Cardiac muscle cell (in vitro differentiated cells and primary cell): Measurements from ENCODE around the gene ALK. TPM values are rescaled to one million over a fixed set of nuclear protein-coding genes. Genes with fewer than 3 reads are reported as not detected.

Experiments used
- DNase-seq, 2 donors: peaks; one replicate each; pipeline versions ENCODE4 v3.0.0 to v3.0.0-alpha.2; 2010 to 2017; ENCODE audit warnings: low read depth in 1 of 2, low spot score in 1 of 2
- H3K27ac ChIP-seq: fragments of 200-600 bp; sonication (generic); 2 replicates; pipeline ENCODE4 v1.5.1; 2016
- H3K27me3 ChIP-seq: fragments of 200-600 bp; sonication (generic); 2 replicates; pipeline ENCODE4 v1.6.0; 2016; ENCODE audit warnings: control low read depth
- H3K36me3 ChIP-seq: fragments of 200-600 bp; sonication (generic); 2 replicates; pipeline ENCODE4 v1.5.1; 2016; ENCODE audit warnings: control low read depth
- H3K4me1 ChIP-seq: fragments of 200-600 bp; sonication (generic); 2 replicates; pipeline ENCODE4 v1.8.1; 2017; ENCODE audit warnings: low read depth, mild to moderate bottlenecking, mixed run types
- H3K4me3 ChIP-seq: fragments of 200-600 bp; sonication (generic); 2 replicates; pipeline ENCODE4 v1.5.1; 2016; ENCODE audit warnings: mild to moderate bottlenecking
- H3K9me3 ChIP-seq: fragments of 200-600 bp; sonication (generic); 2 replicates; pipeline ENCODE4 v1.5.1; 2017; ENCODE audit warnings: low read depth, mild to moderate bottlenecking, control low read depth
- polyA plus RNA-seq: library from polyadenylated mRNA; unstranded; fragments of >200 nt; fragmentation: Nextera tagmentation; extraction: Ambion mirVana; gene quantifications from 2 replicates; pipeline ENCODE4 v1.2.1, GENCODE V29; 2016
- total RNA-seq: library from RNA; depleted of rRNA; stranded (reverse); fragments of >200 nt; gene quantifications from 2 replicates; pipeline ENCODE4 v1.2.3, GENCODE V29; 2016
- TF ChIP-seq, protein P1 (sequence below): IDR thresholded peaks from 2 replicates; pipeline ENCODE4 v1.5.1; 2012; ENCODE audit warnings: low read depth, mild to moderate bottlenecking, low read length

Gene ALK
- total and polyA plus RNA-seq, 2 experiments from 2014 or later, result 1.8 to 4.3 TPM

DNA sequence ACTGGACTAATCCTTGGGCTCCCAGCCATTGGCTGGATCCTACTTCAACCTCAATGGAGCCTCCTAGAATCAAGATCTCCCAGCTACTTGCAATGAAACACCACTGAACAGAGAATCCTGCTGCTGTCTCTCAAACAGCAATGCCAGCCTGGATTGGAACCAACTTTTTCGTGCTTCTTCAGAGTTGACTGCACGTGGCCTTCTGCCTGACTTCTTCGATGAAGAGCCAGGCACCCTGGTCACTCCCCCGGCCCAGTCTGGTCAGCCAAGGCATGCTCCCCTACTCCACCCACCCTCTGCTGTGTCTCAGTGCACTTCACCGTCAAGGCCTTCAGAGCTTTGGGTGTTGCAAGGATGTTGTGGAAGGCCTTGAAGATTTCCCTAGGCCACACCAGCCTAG lies 657.5 kb downstream of the ALK start:
- Histone ChIP-seq H3K36me3 (no peaks in the 10 kb centered on the region), H3K9me3 (no peaks in the 10 kb centered on the region), H3K27ac (no peak overlapping the region), H3K4me3 (no peak overlapping the region), H3K4me1 (no peaks in the 10 kb centered on the region), H3K27me3 (no peaks in the 10 kb centered on the region)
- DNase-seq, result no peak
- TF ChIP-seq, protein P1, sequence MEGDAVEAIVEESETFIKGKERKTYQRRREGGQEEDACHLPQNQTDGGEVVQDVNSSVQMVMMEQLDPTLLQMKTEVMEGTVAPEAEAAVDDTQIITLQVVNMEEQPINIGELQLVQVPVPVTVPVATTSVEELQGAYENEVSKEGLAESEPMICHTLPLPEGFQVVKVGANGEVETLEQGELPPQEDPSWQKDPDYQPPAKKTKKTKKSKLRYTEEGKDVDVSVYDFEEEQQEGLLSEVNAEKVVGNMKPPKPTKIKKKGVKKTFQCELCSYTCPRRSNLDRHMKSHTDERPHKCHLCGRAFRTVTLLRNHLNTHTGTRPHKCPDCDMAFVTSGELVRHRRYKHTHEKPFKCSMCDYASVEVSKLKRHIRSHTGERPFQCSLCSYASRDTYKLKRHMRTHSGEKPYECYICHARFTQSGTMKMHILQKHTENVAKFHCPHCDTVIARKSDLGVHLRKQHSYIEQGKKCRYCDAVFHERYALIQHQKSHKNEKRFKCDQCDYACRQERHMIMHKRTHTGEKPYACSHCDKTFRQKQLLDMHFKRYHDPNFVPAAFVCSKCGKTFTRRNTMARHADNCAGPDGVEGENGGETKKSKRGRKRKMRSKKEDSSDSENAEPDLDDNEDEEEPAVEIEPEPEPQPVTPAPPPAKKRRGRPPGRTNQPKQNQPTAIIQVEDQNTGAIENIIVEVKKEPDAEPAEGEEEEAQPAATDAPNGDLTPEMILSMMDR, result no peak

DNA sequence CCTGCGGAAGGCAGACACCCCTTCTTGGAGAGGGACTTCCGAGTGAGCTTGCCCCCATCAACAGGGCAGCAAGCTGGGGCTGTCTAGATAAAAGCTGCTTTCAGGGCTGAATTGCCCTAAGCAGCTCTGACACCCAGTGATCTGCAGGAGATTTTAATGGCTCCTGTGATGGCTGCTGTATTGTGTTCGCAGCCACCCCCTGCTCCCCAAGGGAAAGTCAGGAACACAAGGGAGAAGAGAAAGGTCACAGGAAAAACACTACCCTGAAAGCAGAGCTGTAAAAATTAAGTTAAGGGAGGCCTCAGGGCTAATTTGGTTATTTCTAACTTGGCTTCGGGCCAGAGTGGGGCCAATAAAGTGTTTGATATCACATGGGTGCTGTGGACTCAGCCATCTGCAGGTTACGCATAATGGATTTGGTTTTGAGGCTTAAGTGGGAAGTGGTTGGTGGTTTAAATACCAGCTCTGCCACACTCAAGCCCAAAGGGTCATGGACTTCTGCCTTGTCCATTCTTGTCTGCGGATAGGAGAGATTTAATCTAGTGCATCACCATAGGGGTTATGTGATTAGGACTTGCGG lies 658.6 kb downstream of the ALK start:
- Histone ChIP-seq H3K27me3 (no peaks in the 10 kb centered on the region), H3K4me1 (no peaks in the 10 kb centered on the region), H3K36me3 (no peaks in the 10 kb centered on the region), H3K27ac (no peak overlapping the region), H3K4me3 (no peak overlapping the region), H3K9me3 (no peaks in the 10 kb centered on the region)
- TF ChIP-seq, protein P1, result no peak
- DNase-seq, result no peak

DNA sequence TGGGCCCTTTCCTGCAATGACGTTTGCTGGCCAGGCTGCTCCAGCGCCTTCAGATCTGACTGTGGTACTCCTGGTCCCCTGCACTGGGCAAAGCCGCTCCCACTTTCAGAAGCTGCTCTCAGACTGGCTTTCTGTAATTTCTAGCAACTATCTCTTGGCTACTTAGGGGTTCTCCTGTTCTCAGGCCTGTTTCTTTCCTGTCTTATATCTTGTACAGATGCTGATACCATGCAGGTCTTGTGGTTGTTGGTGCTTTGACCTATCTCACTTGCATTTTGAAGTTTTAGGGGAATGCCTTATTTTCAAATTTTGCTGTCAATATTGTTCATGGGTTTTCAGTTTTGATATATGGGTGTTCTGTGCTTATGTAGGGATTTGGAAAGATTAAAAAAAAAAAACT lies 660.4 kb downstream of the ALK start:
- Histone ChIP-seq H3K27ac (no peak overlapping the region), H3K4me3 (no peak overlapping the region), H3K27me3 (no peaks in the 10 kb centered on the region), H3K4me1 (no peaks in the 10 kb centered on the region), H3K36me3 (no peaks in the 10 kb centered on the region), H3K9me3 (no peaks in the 10 kb centered on the region)
- no peak for DNase-seq
- TF ChIP-seq, protein P1, result no peak

DNA sequence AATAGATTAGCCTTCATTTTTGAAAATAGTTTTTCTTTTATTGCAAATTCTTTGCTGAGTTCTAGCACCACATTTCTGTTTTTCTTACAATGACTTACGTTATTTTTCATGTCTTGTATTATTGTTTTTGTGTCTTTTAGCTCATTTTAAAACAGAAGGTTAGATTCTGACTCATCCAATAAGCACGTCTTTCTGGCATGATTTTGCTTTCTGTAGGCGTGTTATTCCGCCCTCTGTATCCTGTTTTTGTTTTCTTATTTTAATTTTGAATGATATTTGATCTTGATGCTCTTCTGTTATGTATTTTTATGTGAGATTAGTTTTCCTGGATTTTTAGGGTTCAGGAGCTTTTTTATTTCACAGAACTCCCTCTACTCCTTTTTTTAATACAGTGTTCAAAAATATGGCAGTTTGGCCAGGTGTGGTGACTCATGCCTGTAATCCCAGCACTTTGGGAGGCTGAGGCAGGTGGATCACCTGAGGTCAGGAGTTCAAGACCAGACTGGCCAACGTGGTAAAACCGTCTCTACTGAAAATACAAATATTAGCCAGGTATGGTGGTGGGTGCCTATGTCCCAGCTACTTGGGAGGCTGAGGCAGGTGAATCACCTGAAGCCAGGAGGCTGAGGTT lies 661.1 kb downstream of the ALK start:
- Histone ChIP-seq H3K27me3 (no peaks in the 10 kb centered on the region), H3K9me3 (no peaks in the 10 kb centered on the region), H3K36me3 (no peaks in the 10 kb centered on the region), H3K4me3 (no peak overlapping the region), H3K27ac (no peak overlapping the region), H3K4me1 (no peaks in the 10 kb centered on the region)
- DNase-seq, result peak in 1 of 2 donors; percentile 57
- TF ChIP-seq, protein P1, result no peak

DNA sequence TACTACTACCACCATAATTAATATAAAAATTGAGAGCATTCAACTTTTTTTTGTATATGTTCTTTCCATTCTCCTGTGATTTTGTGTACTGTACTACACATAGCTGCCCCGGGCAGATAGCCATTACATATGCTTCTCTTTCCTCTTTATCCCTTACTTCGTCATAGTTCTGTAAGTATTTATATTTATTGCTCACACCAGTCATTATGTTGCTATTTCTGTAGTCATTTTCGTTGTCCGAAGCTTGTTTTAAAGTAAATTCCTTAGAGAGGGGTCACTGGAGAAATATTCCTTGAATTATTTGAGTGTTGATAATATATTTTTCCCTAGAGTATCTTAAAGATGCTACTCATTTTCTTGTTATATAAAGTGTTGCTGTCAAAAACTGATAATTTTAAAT lies 662.2 kb downstream of the ALK start:
- TF ChIP-seq, protein P1, result no peak
- no peak for DNase-seq
- no peaks in the 10 kb centered on the region for H3K36me3 ChIP-seq
- H3K4me1 ChIP-seq, result no peaks in the 10 kb centered on the region
- H3K9me3 ChIP-seq, result no peaks in the 10 kb centered on the region
- H3K4me3 ChIP-seq, result no peak overlapping the region
- H3K27ac ChIP-seq, result no peak overlapping the region
- no peaks in the 10 kb centered on the region for H3K27me3 ChIP-seq
